ENCODE data around the gene GRM5. TPM values are rescaled to one million over a fixed set of nuclear protein-coding genes. Genes with fewer than 3 reads are reported as not detected.

Gene GRM5
- total and polyA plus RNA-seq, 2 experiments from 2014 or later: not detected

DNA sequence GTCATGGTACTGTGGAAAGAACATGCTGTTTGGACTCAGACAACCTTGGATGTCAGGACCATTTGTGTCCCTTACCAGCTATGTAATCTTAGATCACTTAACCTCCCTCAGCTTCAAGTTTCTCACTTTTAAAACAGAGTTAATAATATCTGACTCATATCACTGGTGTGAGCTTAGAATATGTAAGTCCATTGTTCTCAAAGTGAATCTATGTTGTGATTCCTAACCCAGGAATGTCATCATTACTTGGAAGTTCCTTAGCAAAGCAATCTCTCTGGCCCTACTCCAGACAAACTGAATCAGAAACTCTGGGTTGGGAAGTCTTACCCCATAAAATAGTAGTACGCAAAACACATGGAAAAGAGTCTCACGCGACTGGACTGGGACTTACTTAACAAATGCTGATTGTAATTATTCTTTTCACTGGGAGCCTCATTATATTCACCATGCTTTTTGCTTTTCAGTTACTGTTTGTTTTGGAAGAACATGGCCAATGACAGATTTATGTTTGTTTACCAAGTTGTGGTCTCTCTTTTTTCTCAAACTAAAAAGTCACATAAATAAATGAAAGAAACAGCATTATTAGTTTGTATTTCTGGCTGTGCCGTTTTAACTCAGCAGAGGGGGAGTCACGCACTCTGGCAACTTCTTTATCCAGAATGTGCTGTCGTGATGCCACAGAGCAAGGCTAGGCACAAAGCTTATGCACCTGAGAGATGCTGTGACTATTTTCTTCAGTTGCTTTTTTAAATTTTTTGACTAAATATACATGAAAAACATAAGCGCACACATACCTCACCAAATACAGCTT, 510.6 kb downstream of the GRM5 start:
- no peak overlapping the region for H2AFZ ChIP-seq
- WGBS, 2 experiments (ENCODE audit: low coverage in 1 of 2, low lambda C conversion rate in 2 of 2, missing lambda C conversion rate in 2 of 2): 1% methylated on average over 7 of the region's 7 CpGs
- H3K9ac ChIP-seq: peak overlapping the region; percentile 70
- peak overlapping the region; percentile 92 for H3K27ac ChIP-seq
- H4K20me1 ChIP-seq (ENCODE audit: insufficient read depth): no peaks in the 10 kb centered on the region
- no peak for TF ChIP-seq EZH2phosphoT487 (IDR thresholded peaks at IDR 0.05; ENCODE audit: insufficient read depth, low read depth)
- TF ChIP-seq EZH2 (IDR thresholded peaks at IDR 0.05; ENCODE audit: insufficient read depth, poor library complexity, severe bottlenecking): no peak
- H3K4me1 ChIP-seq (ENCODE audit: insufficient read depth): peaks cover 39% of the 10 kb centered on the region
- H3K36me3 ChIP-seq (ENCODE audit: low read depth): no peaks in the 10 kb centered on the region
- no peaks in the 10 kb centered on the region for H3K9me2 ChIP-seq (ENCODE audit: insufficient read depth)
- H3K79me2 ChIP-seq (ENCODE audit: insufficient read depth): no peaks in the 10 kb centered on the region
- H3K9me3 ChIP-seq (ENCODE audit: low read depth): no peaks in the 10 kb centered on the region
- H3K4me2 ChIP-seq (ENCODE audit: unreplicated experiment): peak overlapping the region; percentile 72
- H3K4me3 ChIP-seq: peak overlapping the region; percentile 43
- peak; percentile 99 for DNase-seq
- peaks cover 48% of the 10 kb centered on the region for H3F3A ChIP-seq (ENCODE audit: insufficient read depth)
- no peaks in the 10 kb centered on the region for H3K27me3 ChIP-seq (replicated peaks; ENCODE audit: insufficient read depth)
- in situ Hi-C loops (cut with MboI): no loop called here

DNA sequence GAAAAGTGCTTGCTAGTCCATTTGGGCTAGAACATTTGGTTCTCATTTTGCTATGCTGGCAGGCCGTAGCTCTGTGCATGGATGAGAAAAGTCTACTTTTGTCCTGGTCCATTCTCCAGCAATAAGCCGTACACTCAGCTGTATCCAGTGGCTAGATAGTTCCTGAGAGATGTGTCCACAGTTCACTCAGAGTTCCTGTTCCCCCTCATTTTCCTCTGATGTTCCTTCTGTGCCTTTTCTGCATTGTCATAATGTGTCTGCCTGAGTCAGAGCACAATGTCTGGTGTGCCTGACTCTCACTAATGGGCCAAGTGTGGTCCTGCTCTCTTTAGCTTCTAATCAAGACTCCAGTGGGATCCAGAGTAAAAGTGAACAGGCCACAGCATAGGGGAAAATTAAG, 512.6 kb downstream of the GRM5 start:
- peak; percentile 69 for DNase-seq
- in situ Hi-C loops (cut with MboI): no loop called here
- Histone ChIP-seq H3K27ac (peak overlapping the region; percentile 17), H3K27me3 (replicated peaks; ENCODE audit: insufficient read depth) (no peaks in the 10 kb centered on the region), H2AFZ (peak overlapping the region; percentile 6), H3K4me3 (no peak overlapping the region), H3K9me2 (ENCODE audit: insufficient read depth) (no peaks in the 10 kb centered on the region), H3K9ac (no peak overlapping the region; the same call in 1 of the 2 replicates), H3K4me2 (ENCODE audit: unreplicated experiment) (peak overlapping the region; percentile 6), H3K36me3 (ENCODE audit: low read depth) (no peaks in the 10 kb centered on the region), H3F3A (ENCODE audit: insufficient read depth) (peaks cover 48% of the 10 kb centered on the region), H3K9me3 (ENCODE audit: low read depth) (no peaks in the 10 kb centered on the region), H4K20me1 (ENCODE audit: insufficient read depth) (no peaks in the 10 kb centered on the region), H3K79me2 (ENCODE audit: insufficient read depth) (no peaks in the 10 kb centered on the region), H3K4me1 (ENCODE audit: insufficient read depth) (peaks cover 39% of the 10 kb centered on the region)
- no peak for TF ChIP-seq EZH2 (IDR thresholded peaks at IDR 0.05; ENCODE audit: insufficient read depth, poor library complexity, severe bottlenecking)
- no peak for TF ChIP-seq EZH2phosphoT487 (IDR thresholded peaks at IDR 0.05; ENCODE audit: insufficient read depth, low read depth)
- 44 to 65% methylated on average over 2 of the region's 2 CpGs for WGBS, 2 experiments (ENCODE audit: low coverage in 1 of 2, low lambda C conversion rate in 2 of 2, missing lambda C conversion rate in 2 of 2)

DNA sequence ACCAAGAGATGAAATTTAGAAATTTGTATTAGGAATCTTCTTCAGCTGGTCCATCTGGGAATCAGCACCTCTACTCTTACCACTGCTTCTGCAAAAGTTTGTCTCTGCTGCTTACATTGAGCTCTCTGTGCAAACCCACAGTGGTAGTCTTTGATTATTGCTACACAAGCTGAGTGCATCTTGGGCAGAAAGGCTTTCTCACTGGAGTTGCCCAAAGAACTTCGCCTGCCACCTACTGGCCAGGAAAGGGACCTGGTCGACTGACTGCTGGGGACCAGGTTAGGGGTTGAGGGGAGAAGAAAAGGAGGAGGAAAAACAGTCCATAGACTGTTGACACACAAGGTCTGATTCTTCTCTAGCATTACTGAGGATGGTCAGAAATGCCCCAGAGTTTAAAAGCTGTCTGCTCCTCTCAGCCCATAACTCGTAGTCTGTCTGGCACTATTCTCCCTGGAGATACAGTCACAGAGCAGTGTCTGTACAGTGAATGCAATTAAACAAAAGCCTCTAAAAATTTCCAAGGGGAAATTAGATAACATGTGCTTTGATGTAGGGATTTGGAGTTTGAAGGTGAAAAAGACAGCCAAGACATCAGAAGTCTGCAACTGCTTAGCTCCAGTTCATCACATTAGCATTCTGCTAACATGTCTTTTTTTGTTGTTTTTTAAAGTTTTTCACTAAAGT, 513.3 kb downstream of the GRM5 start:
- no peaks in the 10 kb centered on the region for H3K27me3 ChIP-seq (replicated peaks; ENCODE audit: insufficient read depth)
- no peaks in the 10 kb centered on the region for H3K9me2 ChIP-seq (ENCODE audit: insufficient read depth)
- peak overlapping the region; percentile 6 for H3K4me2 ChIP-seq (ENCODE audit: unreplicated experiment)
- no peak overlapping the region for H3K4me3 ChIP-seq
- WGBS, 2 experiments (ENCODE audit: low coverage in 1 of 2, low lambda C conversion rate in 2 of 2, missing lambda C conversion rate in 2 of 2): 17 to 28% methylated on average over 3 of the region's 3 CpGs
- peaks cover 48% of the 10 kb centered on the region for H3F3A ChIP-seq (ENCODE audit: insufficient read depth)
- peak overlapping the region; percentile 17 for H3K27ac ChIP-seq
- peak overlapping the region; percentile 6 for H2AFZ ChIP-seq
- no peak overlapping the region; the same call in 1 of the 2 replicates for H3K9ac ChIP-seq
- TF ChIP-seq EZH2 (IDR thresholded peaks at IDR 0.05; ENCODE audit: insufficient read depth, poor library complexity, severe bottlenecking) (no peak), EZH2phosphoT487 (IDR thresholded peaks at IDR 0.05; ENCODE audit: insufficient read depth, low read depth) (no peak)
- H3K4me1 ChIP-seq (ENCODE audit: insufficient read depth): peaks cover 39% of the 10 kb centered on the region
- H3K9me3 ChIP-seq (ENCODE audit: low read depth): no peaks in the 10 kb centered on the region
- DNase-seq: peak; percentile 73
- in situ Hi-C loops (cut with MboI): no loop called here
- no peaks in the 10 kb centered on the region for H3K36me3 ChIP-seq (ENCODE audit: low read depth)
- no peaks in the 10 kb centered on the region for H4K20me1 ChIP-seq (ENCODE audit: insufficient read depth)
- H3K79me2 ChIP-seq (ENCODE audit: insufficient read depth): no peaks in the 10 kb centered on the region

DNA sequence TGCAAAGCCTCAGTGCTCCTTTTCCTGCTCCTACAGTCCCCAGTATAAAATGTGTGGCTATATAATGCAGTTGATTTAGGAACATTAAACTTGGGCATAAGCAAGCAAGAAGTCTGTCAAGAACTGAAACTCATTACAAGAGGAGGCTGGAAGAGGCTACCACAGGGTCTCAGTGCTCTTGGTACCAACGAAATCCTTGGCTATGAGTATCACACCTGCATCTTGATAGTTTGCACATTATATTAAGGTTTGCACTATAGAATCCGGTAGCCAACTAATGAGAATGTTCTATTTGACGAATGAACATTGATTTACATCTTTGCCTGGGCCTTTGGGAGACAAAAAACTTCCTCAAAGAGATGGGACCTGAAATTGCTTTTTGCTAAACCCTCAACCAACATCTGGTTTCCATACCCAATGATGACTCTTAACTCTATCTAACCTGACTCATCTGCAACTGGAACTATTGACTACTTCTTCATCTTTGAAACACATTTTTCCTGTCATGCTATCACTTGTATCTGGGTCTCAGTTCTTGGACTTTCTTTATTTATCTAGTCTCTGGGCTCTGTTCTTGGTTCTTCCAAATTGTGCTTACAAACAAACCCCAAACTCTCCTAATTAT, 521.0 kb downstream of the GRM5 start:
- Histone ChIP-seq H3K27me3 (replicated peaks; ENCODE audit: insufficient read depth) (no peaks in the 10 kb centered on the region), H3K4me2 (ENCODE audit: unreplicated experiment) (no peak overlapping the region), H2AFZ (0 out of 2 replicates have a peak overlapping the region, but pooled peaks have one; percentile 4), H3K27ac (peak overlapping the region; percentile 37), H3K9ac (no peak overlapping the region), H3K9me3 (ENCODE audit: low read depth) (no peaks in the 10 kb centered on the region), H3K9me2 (ENCODE audit: insufficient read depth) (no peaks in the 10 kb centered on the region), H3F3A (ENCODE audit: insufficient read depth) (peaks cover 7% of the 10 kb centered on the region), H3K4me3 (no peak overlapping the region), H3K36me3 (ENCODE audit: low read depth) (no peaks in the 10 kb centered on the region), H3K79me2 (ENCODE audit: insufficient read depth) (no peaks in the 10 kb centered on the region), H4K20me1 (ENCODE audit: insufficient read depth) (no peaks in the 10 kb centered on the region), H3K4me1 (ENCODE audit: insufficient read depth) (peaks cover 16% of the 10 kb centered on the region)
- peak; percentile 78 for DNase-seq
- TF ChIP-seq EZH2phosphoT487 (IDR thresholded peaks at IDR 0.05; ENCODE audit: insufficient read depth, low read depth): no peak
- no peak for TF ChIP-seq EZH2 (IDR thresholded peaks at IDR 0.05; ENCODE audit: insufficient read depth, poor library complexity, severe bottlenecking)
- in situ Hi-C loops (cut with MboI): loop anchor here (25.0 kb wide), 4 partner anchors 307 to 1082 kb away; no protein-coding TSS in a partner anchor
- 56 to 61% methylated on average over 3 of the region's 3 CpGs for WGBS, 2 experiments (ENCODE audit: low coverage in 1 of 2, low lambda C conversion rate in 2 of 2, missing lambda C conversion rate in 2 of 2)

Measured in GM23248 (cell line).